Breast epithelium (tissue), 4 donors: ENCODE measurements around the gene CST8. TPM values are rescaled to one million over a fixed set of nuclear protein-coding genes. Genes with fewer than 3 reads are reported as not detected.

Source experiments
- DNase-seq, 2 donors: peaks; one replicate each; pipeline ENCODE4 v3.0.0-alpha.2; 2019; ENCODE audit warnings: low spot score in 2 of 2
- H3K27ac ChIP-seq, 2 donors: fragments of 200-600 bp; sonication (generic) in 1 of 2; one replicate each; pipeline ENCODE4 v1.5.1; 2016 to 2019; ENCODE audit warnings: mild to moderate bottlenecking in 1 of 2
- H3K27me3 ChIP-seq, 2 donors: fragments of 200-600 bp; sonication (generic) in 1 of 2; one replicate each; pipeline versions ENCODE4 v1.5.1 to v1.6.0; 2017 to 2019; ENCODE audit warnings: control low read depth in 1 of 2, mild to moderate bottlenecking in 1 of 2
- H3K36me3 ChIP-seq: fragments of 200-600 bp; one replicate; pipeline ENCODE4 v1.5.1; 2019
- H3K4me1 ChIP-seq, 2 donors: fragments of 200-600 bp; sonication (generic); one replicate each; pipeline ENCODE4 v1.5.1; 2016 to 2019; ENCODE audit warnings: control low read depth in 1 of 2
- H3K4me3 ChIP-seq, 3 donors: fragments of 200-600 bp; sonication (generic); 1 replicate in 2 of 3; 2 replicates in 1 of 3; pipeline ENCODE4 v1.5.1; 2016 to 2019; ENCODE audit warnings: mild to moderate bottlenecking in 3 of 3, moderate library complexity in 2 of 3
- H3K9me3 ChIP-seq, 2 donors: fragments of 200-600 bp; sonication (generic) in 1 of 2; one replicate each; pipeline ENCODE4 v1.5.1; 2016 to 2019; ENCODE audit warnings: control low read depth in 1 of 2
- POLR2A ChIP-seq: fragments of 450-650 bp; IDR thresholded peaks from one replicate; pipeline ENCODE4 v1.6.1; 2016; ENCODE audit warnings: antibody characterized with exemption, mild to moderate bottlenecking, moderate library complexity
- POLR2AphosphoS5 ChIP-seq, 3 donors: sonication (generic); formaldehyde crosslinking; IDR thresholded peaks; one replicate each; pipeline ENCODE4 v1.6.1; 2017; ENCODE audit warnings: antibody characterized with exemption in 3 of 3
- intact Hi-C: fragments of 100-400 bp; cut with DNase I; formaldehyde crosslinking; loops from one replicate; pipeline ENCODE4 v1.15.1; 2023; ENCODE audit warnings: low total_unique reads
- total RNA-seq, 3 donors: library from RNA; depleted of rRNA; stranded (reverse); fragments of >200 nt; gene quantifications; one replicate each; pipeline ENCODE4 v1.1.0, GENCODE V29; 2016
- TF ChIP-seq, protein P1 (sequence below), 3 donors: fragments of 450-650 bp; IDR thresholded peaks; one replicate each; pipeline ENCODE4 v1.5.1; 2016 to 2017; ENCODE audit warnings: antibody characterized with exemption in 3 of 3, mild to moderate bottlenecking in 3 of 3, moderate library complexity in 3 of 3

CST8 gene
- total RNA-seq, 3 donors from 2014 or later: not detected

DNA sequence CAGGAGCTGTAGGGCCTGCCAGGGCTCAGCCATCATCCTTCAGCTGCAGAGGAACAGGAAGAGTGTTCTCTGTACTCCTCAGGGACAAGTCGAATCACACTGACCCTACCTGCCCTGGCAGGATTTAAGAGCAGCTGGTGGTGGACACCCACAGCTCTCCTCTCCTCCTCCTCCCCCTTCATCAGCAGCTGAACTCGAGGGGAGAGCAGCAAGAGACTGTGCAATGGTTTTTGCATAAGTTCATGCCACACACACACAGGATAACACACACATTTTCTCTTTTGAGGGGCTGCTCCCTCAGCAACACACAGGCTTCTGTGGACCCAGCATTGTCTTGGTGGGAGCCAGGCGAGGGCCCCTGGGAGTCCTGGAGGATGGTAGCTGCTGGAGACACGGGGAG is 38.1 kb upstream of the CST8 start, which contains the start of gene CST11:
CST11 (minus strand) TSS at position 101 of the 400 bp plus-strand sequence; CDS start at position 36, 65 bp downstream.
- TF ChIP-seq POLR2AphosphoS5 (IDR thresholded peaks at IDR 0.05) (no peak), POLR2A (no peak)
- TF ChIP-seq, protein P1, sequence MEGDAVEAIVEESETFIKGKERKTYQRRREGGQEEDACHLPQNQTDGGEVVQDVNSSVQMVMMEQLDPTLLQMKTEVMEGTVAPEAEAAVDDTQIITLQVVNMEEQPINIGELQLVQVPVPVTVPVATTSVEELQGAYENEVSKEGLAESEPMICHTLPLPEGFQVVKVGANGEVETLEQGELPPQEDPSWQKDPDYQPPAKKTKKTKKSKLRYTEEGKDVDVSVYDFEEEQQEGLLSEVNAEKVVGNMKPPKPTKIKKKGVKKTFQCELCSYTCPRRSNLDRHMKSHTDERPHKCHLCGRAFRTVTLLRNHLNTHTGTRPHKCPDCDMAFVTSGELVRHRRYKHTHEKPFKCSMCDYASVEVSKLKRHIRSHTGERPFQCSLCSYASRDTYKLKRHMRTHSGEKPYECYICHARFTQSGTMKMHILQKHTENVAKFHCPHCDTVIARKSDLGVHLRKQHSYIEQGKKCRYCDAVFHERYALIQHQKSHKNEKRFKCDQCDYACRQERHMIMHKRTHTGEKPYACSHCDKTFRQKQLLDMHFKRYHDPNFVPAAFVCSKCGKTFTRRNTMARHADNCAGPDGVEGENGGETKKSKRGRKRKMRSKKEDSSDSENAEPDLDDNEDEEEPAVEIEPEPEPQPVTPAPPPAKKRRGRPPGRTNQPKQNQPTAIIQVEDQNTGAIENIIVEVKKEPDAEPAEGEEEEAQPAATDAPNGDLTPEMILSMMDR (IDR thresholded peaks at IDR 0.05): no peak
- DNase-seq: no peak
- intact Hi-C loops: no loop called here
- Histone ChIP-seq H3K4me3 (no peak within 1 kb of the TSS), H3K27me3 (no peaks in the 10 kb centered on the region), H3K27ac (no peak within 1 kb of the TSS), H3K9me3 (no peaks in the 10 kb centered on the region), H3K4me1 (no peaks in the 10 kb centered on the region), H3K36me3 (no peaks in the 10 kb centered on the region)

DNA sequence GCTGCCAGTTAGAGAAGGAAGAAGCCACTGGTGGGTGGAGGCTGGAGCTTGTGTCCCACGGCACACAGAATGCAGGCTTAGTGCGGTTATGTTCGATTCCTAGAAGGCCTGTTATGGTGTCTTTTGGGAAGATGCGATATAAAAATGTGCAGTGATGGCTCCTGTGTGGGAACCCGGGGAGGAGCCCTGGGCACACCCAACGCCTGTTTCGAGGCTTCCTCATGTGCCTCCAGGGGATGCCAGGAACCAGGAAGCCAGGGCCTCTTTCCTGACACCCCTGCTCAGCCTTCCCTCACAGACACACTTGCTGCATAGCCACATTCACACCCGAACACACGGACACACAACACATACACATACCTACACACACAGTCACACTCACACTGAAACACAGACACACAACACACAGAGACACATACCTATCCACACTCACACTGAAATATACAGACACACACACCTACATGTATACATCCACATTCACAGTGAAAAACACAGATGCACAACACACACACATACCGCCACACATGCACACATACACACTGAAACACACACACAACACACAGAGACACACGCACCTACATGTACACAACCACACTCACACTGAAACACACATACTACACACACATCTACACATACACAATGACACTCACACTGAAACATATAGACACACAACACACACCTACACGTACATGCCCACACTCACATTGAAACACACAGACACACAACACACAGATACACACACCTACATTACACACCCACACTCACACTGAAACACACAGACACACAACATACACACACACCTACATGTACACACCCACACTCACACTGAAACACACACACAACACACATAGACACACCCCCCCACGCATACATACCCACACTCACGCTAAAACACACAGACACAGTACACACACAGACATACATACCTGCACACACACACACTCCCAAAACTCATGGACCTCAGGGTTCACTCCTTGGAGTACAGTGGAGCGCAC is 37.1 kb upstream of the CST8 start:
- no peak for DNase-seq
- Histone ChIP-seq H3K4me1 (no peaks in the 10 kb centered on the region), H3K27ac (no peak overlapping the region), H3K4me3 (no peak overlapping the region), H3K36me3 (no peaks in the 10 kb centered on the region), H3K9me3 (no peaks in the 10 kb centered on the region), H3K27me3 (no peaks in the 10 kb centered on the region)
- TF ChIP-seq POLR2A (no peak), POLR2AphosphoS5 (IDR thresholded peaks at IDR 0.05) (no peak)
- TF ChIP-seq, protein P1 (IDR thresholded peaks at IDR 0.05): no peak
- intact Hi-C loops: no loop called here

DNA sequence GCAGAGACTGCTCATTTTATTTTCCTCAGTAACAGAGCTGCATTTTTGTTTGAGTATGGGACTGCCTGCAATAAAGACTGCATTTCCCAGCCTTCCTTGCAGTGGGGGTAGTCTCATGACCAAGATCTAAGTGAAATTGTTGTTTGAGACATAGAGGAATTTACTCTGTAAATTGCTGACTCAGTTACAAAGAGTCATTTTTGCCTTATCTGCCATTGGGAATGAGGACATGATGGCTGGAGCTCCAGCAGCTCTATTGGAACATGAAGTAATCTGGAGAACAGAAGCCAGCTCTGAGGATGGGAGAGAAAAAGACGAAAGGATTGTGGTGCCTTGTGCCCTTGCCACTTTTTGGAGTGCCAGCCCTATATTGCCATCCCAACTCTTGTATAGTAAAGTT is 36.1 kb upstream of the CST8 start:
- no peaks in the 10 kb centered on the region for H3K9me3 ChIP-seq

DNA sequence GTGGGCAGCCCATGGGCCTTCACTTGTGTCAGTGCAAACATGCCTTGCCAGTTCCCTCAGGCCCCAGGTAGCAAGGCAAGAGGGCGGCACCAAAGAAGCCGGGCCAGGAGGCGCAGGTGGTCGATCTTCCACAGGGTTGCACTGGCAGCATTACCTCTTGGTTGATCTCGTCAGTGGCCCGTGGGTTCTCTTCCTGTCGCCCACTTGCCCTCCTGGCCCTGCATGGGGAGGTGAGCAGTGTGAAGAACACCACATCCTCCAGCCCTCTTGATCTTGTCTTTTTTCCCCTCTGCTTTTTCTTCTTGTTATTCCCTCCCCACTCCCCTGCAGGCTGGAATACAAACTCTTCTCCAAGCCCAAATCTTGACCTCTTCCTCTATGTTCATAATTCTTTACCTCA is 35.3 kb upstream of the CST8 start:
- H3K9me3 ChIP-seq: no peaks in the 10 kb centered on the region
- no peaks in the 10 kb centered on the region for H3K36me3 ChIP-seq
- intact Hi-C loops: no loop called here
- DNase-seq: no peak
- no peaks in the 10 kb centered on the region for H3K27me3 ChIP-seq
- no peaks in the 10 kb centered on the region for H3K4me1 ChIP-seq
- no peak overlapping the region for H3K4me3 ChIP-seq
- TF ChIP-seq, protein P1 (IDR thresholded peaks at IDR 0.05): no peak
- TF ChIP-seq POLR2A: no peak
- no peak for TF ChIP-seq POLR2AphosphoS5 (IDR thresholded peaks at IDR 0.05)
- no peak overlapping the region for H3K27ac ChIP-seq

More for the DNA sequence above, 36.1 kb upstream of the CST8 start:
- Histone ChIP-seq H3K4me1 (no peaks in the 10 kb centered on the region), H3K27ac (no peak overlapping the region), H3K27me3 (no peaks in the 10 kb centered on the region), H3K36me3 (no peaks in the 10 kb centered on the region), H3K4me3 (no peak overlapping the region)
- TF ChIP-seq, protein P1 (IDR thresholded peaks at IDR 0.05): no peak
- TF ChIP-seq POLR2A: no peak
- TF ChIP-seq POLR2AphosphoS5 (IDR thresholded peaks at IDR 0.05): no peak
- intact Hi-C loops: no loop called here
- DNase-seq: no peak

DNA sequence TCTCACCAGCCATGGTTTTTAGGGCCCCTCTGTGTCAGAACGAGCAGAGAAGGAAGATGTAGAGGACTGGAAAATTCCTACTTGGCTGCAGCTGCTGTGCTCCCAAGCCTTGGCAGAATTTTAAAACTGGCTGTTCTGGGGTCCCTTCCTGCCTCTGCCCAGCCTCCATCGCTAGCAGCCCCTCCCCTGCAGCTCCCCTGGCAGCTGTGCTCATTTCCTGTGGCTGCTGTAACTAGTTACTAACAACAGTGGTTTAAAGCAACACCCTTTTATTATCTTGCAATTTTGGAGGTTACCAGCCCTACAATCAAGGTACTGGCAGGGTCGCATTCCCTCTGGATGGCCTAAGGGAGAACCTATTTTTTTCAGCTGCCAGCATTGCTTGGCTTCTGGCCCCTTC is 34.5 kb upstream of the CST8 start:
- Histone ChIP-seq H3K27me3 (no peaks in the 10 kb centered on the region), H3K27ac (no peak overlapping the region), H3K4me1 (no peaks in the 10 kb centered on the region), H3K4me3 (no peak overlapping the region), H3K36me3 (no peaks in the 10 kb centered on the region), H3K9me3 (no peaks in the 10 kb centered on the region)
- no peak for DNase-seq
- intact Hi-C loops: no loop called here
- TF ChIP-seq POLR2AphosphoS5 (IDR thresholded peaks at IDR 0.05) (no peak), POLR2A (no peak)
- TF ChIP-seq, protein P1 (IDR thresholded peaks at IDR 0.05): no peak
